Stimulated activated naive CD4-positive, alpha-beta T cell (primary cell): ENCODE data around the gene ELF4.
"Not testable (repeated sequence)": the region's sequence is repeated elsewhere in the genome, so short reads cannot be mapped to it uniquely, and the experiment has no call there.

Experiments
- DNase-seq, 6 experiments: peaks; one replicate each; lab custom pipeline; 2025; lab: John Stamatoyannopoulos, UW

The ELF4 gene

GRCh38 chrX:130110379-130111219, at the start of gene ELF4:
TSS of gene ELF4 (minus strand) at chrX:130110497. CDS start at chrX:130081330, 29,167 bp downstream.
- peak; percentile 13 to 64 (median 44) for DNase-seq

GRCh38 chrX:130159776-130160175, 49.5 kb upstream of the ELF4 start:
- DNase-seq: no peak

GRCh38 chrX:130158311-130158710, 48.0 kb upstream of the ELF4 start:
- no peak for DNase-seq

- DNase-seq: no peak
These were observed 45.3 kb upstream of the ELF4 start for GRCh38 chrX:130155564-130155963.

- no peak for DNase-seq
These were observed 37.3 kb upstream of the ELF4 start for GRCh38 chrX:130147631-130148030.

- no peak for DNase-seq
These were observed 34.8 kb upstream of the ELF4 start for GRCh38 chrX:130145123-130145522.

DNA sequence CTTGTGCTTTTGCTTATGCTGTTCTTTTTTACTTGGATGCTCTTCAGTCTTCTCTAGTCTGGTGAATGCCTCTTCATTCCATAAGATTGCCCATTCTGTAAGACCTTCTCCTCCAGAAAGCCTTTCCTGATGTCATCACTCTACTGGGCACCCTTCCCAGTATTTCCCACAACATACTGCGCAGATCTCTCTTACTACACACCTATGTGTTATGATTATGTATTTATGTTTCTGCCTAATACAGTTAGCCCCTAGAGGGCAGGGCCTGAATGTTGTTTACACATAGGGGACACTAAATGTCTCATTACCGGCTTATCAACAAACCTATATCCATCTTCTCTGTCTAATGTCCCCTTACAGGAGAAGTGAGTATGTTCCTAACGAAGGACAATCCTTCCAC, 34.2 kb upstream of the ELF4 start:
- DNase-seq: no peak

DNA sequence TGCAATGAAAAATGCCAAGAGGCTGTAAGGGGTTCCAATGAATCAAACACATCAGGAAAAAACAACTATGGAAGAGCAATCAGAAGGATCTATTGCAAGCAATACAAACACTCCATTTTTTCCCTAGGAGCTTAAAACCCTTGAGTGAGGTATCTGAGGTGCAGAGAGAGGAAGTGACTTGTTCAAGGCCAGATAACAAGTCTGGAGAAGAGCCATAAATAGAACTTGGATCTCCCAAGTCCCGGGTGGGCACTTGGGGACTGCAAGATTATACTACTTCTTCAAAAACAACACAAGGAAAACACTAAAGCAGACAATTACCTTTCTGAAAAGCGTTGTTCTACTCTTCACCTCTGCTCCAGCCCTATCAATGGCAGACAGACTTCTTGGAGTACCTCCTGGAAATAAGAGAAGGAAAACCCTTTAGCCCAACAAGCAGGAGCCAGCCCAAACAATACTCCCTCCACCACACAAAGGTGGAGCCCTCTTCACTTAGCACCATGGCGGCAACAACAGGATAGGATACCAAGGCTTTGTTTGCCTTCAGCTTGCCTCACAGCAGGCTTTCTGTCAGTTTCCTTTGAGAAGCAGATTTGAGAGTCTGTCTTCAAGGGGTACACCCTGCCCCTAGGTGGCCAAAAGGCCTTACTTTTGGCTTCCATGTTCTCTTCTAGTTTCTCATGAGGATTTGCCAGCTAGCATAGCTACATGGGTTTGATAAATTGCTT, 29.3 kb upstream of the ELF4 start:
- DNase-seq: no peak

DNA sequence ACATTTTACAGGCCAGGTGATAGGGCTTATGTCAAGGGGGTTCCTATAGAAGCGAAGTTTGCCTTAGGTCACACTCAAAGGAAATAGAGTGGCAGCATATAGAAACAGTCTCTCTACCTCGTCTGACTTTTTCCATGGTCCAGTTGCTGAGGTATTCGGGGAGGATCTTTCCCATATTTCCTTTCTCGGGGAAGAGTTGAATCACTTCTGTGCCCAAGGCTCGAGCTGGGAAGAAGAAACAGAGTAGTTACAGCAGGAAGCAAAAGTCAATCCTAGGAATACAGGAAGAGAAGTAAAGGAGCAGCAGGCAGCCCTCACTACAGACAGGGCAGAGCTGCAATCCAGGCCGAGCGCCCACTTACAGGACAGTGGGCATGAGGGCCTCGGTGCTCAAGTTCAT, 26.7 kb upstream of the ELF4 start:
- no peak for DNase-seq

- DNase-seq: no peak
These were observed 26.2 kb upstream of the ELF4 start for GRCh38 chrX:130136496-130136895.

GRCh38 chrX:130130990-130131389, 20.7 kb upstream of the ELF4 start:
- DNase-seq: no peak

DNA sequence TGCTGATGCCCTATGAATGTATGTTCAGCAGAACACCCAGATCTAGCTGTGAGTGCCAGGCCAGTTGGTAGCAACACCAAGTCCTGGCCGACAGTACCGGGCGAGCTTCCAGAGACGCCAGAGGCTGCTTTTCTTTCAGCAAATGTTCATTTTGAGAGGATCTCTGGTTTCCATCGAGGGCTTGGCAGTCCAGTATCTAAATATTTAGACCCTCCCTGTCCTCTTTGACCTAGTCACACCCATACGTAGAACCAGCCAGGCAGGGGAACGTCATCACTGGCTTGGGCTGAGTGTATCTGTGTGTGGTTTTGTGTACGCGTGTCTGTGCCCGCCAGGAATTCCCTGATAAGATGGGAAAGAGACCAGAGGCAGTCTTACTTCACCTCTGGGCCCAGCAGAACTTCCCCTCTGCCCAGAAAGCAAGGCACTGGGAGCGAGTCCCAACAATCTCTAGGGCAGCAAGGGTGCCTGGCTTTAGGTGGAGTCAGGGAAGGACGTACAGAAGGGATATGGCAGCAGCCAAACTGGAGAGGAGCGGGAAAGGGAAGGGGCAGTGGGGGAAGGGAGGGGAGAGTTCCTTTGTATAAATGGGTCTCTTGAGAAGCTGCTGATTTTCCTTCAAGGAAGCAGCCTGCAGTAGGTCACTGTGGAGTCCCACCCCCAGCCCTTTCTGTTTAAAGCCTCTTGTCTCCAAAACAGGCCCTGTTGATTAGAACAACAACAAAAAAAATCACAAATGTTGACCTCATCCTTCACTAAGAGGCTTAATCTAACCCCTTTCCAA, 15.0 kb upstream of the ELF4 start:
- no peak for DNase-seq

- DNase-seq: no peak
These were observed 14.3 kb upstream of the ELF4 start for GRCh38 chrX:130124577-130124976.

DNA sequence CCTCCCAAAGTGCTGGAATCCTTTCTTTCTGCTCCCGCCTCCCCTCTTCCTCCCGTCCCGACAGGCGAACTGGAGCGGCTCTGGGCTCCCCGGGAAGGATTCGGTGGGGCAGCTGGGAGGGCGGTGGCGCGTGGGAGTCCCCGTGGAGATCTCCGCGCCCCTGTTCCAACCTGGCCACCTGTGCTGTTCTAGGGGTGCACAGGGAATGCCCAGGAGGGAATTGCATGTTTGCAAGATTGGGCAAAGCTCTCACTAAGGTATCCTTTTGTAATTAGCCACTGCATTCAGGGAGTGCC, 11.2 kb upstream of the ELF4 start:
- no peak for DNase-seq

DNA sequence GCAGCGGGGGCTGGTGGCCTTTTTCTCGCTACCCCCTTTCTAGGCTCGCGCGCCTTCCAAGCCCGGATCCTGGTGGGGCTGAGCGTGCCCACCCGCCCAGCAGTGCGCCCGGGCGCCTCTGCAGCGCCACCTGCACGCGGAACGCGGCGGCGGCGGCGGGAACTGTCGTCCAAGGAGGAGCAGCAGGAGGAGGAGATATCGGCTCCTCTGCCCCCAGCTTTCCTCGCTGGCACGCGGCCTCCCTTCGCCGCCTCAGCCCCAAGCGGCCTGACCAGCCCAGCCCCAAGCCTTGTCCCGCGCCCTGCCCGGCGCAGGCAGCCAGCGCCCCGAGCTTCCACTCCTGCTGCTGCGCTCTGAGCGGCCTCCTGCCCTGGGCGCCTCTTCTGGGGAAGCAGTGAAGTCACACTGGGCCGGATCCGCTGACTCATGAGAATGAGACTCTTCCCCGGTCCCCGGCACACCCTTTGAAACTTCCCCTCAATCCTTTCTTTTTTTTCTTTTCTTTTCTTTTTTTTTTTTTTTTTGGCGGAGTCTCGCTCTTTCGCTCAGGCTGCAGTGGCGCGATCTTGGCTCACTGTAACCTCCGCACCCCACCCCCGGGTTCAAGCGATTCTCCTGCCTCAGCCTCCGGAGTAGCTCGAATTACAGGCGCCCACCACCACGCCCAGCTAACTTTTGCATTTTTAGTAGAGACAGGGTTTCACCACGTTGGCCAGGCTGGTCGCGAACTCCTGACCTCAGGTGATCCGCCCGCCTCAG, 10.6 kb upstream of the ELF4 start:
- DNase-seq: peak; percentile 40 to 81 (median 58)

DNA sequence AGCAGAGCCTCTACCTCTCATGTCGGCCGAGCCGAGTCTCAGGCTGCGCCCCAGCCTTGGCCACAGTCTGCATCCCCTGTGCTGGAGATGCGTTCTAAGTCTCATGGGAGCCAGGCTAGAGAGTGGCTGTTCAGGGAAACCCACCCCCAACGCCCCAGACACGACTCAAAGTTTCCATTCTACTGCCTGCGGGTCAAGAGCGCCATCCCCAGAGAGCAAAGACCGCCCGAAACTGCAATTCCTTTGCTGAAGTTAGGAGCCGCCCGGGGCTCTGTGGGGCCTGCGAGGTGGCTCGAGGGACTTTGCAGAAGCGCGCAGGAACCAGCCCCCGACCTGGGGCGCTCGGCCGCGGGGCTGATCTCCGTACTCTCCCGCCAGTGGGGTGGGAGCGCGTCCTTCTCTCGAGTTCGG, 10.0 kb upstream of the ELF4 start:
- DNase-seq: no peak

- no peak for DNase-seq
These were observed 9.1 kb upstream of the ELF4 start for GRCh38 chrX:130119312-130119898.

DNA sequence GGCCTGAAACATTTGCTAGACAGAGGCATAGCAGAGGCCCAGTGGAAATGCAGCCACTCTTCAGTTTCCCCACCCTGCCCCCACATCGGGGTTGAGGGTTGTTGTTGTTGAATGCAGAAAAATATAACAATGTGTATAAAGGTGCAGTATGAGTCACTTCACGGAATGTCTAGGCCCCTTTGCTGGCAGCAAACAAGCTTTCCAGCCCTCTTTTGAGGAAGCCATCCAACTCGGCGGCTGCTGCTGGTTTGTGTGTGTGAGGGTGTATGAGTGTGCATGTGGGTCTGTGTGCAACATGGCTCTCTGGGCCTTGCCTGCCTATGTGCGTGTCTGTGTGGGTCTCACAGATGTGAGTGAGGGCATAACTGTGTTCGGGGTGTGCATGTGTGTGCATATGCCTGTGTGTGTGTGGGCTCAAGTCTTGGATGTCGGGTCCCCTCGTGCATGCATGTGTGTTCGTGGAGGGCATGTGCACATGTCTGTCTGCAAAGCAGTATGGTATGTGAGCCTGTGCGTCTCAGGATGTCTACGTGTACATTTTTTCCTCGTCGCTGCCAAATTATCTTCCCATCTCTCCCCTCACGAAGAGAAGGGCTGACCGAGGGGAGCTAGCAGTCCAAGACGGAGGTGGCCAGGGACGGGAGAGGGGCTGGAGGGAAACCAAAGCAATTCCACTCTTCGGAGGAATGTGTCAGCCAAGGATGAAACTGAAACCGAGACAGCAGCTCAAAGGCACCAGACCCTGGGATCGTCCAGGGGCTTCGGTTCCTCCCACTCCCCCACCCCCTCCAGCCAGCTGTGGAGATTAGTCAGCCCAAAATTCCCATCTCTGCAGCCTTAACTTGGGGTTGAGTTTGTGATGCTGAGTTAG, 8.4 kb upstream of the ELF4 start:
- DNase-seq: no peak

DNA sequence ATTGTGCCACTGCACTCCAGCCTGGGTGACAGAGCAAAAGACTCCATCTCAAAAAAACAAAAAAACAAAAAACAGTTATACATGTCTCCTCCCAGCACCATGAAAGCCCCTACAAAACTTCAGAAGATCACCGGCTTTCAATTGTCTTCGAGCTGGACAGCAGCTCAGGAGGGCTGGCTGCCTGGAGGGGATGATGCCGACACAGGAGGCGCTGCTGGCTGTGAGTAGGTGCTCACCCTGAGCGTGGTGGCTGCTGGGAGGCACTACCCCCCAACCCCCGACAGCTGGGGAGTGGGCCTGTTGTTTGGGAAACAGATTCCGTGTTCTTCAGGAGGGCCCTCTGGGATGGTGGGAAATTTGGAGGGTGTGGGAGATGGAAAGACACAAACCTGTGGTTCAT, 6.9 kb upstream of the ELF4 start:
- DNase-seq: no peak

DNA sequence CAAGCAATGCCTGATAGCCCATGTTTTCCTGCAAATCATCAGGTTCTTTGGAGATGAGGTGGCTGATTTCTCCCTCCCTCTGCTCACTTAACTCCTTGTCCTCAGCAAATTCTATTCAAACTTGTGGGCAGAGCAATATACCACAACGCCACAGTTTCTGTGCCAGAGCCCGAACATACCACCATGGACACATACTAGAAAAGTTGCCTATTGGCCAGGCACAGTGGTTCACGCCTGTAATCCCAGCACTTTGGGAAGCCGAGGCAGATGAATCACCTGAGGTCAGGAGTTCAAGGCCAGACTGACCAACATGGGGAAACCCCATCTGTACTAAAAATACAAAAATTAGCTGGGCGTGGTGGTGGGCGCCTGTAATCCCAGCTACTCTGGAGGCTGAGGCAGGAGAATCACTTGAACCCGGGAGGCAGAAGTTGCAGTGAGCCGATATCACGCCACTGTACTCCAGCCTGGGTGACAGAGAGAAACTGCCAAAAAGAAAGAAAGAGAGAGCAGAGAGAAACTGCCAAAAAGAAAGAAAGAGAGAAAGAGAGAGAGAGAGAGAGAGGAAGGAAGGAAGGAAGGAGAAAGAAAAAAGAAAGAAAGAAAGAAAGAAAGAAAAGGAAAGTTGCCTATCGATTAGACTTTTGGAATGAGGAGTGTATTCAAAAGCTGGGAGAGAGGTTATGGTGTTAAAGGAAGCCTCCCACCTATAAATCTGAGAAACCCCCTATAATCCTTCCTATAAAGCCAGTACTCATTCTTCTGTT, 5.0 kb upstream of the ELF4 start:
- not testable (repeated sequence) for DNase-seq
